ENCODE data around the gene GEN1. TPM values are rescaled to one million over a fixed set of nuclear protein-coding genes. Genes with fewer than 3 reads are reported as not detected.

GEN1 gene
- 11.0 and 11.9 TPM in 2 replicates for total RNA-seq (2014; rRNA removed; shearing (Covaris generic))
- polyA plus RNA-seq (2015; cell fraction: cytosol; rRNA removed), result 6.2 and 8.2 TPM in 2 replicates
- 43.0 and 52.9 TPM in 2 replicates for polyA plus RNA-seq (2015; cell fraction: nucleus; rRNA removed)

DNA sequence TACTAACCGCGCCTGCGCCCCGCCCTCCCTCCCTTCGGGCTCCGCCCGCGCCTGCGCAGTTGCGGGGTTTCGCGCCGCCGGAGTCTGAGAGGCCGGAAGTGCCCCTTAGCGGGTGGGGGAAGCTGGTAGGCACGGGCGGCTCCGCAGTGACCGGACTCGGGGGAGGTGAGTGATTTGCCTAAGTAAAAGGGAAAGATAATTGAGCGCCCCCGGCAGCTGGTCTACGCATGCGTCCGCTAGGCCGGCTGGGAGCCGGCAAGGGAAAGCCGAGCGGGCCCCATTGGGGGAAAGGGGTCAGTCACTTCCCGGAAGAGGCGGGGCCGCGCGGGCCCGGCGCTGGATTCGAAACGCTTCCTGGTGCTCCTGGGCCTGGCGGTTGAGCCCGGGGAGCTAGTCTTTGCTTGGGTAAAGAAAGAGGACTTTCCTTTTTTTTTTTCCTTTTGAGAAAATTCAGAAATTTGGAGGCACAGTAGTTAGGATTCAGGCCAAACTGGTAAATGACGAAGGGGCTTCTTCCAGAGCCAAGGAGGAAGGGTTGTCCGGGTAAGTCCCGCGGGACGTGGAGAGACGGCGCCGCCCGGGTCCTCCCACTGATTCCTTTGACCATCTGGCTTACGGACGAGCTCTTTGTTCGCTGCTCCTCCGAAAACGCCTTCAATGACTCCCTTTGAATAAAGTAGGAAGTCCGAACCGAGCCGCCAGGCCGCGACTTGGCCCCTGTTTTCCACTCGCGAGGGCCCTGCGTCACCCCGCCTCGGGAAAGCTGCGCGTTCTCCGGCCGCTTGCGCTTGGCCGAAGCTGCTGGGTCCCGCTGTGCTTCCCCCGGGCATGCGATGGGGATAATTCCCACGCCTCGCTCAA, at the start of gene GEN1, which contains the start of gene SMC6:
Gene GEN1, plus strand, starts transcription at position 336 of the 861 bp plus-strand sequence. CDS start 5,806 bp downstream, outside the sequence.
Gene SMC6, minus strand, starts transcription at position 8 of the 861 bp plus-strand sequence. CDS start 7,864 bp downstream, outside the sequence.
- DNase-seq (ENCODE audit: low read depth), result peak; percentile 96

- DNase-seq (ENCODE audit: low read depth), result no peak
Measured at GRCh38 chr2:17706845-17707244, 47.1 kb upstream of the GEN1 start.

- DNase-seq (ENCODE audit: low read depth), result no peak
Measured at GRCh38 chr2:17708501-17708900, 45.4 kb upstream of the GEN1 start.

- DNase-seq (ENCODE audit: low read depth), result no peak
Measured at GRCh38 chr2:17709897-17710296, 44.0 kb upstream of the GEN1 start.

DNA sequence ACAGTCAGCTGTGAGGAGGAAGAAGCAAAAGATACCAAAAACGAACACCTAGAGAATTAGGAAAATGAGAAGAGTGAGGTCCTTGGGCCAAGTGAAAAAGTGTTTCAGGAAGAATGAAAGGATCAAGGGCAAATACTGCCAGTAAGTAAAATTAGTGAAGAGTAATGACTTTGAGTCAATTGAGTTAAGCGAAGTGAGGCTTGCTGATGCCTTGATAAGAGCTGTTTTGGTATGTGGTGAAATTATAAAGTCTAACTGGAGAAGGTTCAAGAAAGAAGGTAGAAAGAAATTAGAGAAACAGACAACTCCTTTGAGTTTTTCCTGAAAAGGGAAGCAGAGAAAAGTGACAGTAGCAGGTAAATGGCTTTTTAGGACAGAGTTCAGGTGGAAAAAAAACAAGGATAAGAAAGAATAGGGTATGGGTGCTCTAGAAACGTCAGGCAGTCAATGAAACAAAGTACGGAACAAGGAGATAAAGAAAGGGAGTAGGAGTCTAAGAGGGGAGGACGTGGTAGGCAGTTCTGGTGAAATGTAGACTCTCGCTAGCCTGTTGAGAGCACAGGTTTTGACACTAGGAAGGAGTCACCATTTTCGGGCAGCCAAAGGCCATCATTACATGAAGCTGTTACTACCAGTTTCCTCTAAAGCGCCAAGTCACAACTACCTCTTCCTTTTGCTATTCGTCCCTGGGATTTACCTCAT, 43.2 kb upstream of the GEN1 start:
- no peak for DNase-seq (ENCODE audit: low read depth)

DNA sequence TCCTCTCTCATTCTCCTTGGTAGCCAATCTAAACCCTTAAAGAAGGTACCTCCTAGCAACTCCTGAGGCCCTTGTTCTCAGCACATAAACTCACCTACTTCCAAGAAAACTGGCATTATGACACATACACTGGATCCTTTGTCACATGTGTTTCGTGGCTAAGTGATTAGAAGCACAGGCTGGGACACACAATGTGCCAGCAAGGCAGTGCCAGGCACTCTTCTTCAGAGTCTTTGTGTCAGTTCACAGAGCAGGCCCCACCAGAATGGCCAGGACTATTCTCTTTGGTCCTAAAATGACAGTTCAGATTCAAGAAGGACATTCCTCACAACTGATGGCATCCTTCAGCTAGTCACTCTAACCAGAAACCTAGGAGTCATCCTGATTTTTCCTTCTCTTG, 40.6 kb upstream of the GEN1 start:
- no peak for DNase-seq (ENCODE audit: low read depth)

DNA sequence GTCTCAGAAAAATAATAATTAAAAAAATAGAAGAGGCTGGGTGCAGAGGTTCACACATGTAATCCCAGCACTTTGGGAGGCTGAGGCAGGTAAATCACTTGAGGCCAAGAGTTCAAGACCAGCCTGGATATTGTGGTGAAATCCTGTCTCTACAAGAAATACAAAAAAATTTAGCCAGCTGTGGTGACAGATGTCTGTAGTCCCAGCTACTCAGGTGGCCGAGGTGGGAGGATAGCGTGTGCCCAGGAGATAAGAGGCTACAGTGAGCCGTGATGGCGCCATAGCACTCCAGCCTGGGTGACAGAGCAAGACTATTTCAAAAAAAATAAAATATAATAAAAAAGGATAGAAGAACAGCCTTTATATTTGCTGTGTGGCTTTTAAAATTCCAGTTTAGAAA, 36.3 kb upstream of the GEN1 start:
- no peak for DNase-seq (ENCODE audit: low read depth)

- no peak for DNase-seq (ENCODE audit: low read depth)
Measured at GRCh38 chr2:17718689-17719088, 35.2 kb upstream of the GEN1 start.

DNA sequence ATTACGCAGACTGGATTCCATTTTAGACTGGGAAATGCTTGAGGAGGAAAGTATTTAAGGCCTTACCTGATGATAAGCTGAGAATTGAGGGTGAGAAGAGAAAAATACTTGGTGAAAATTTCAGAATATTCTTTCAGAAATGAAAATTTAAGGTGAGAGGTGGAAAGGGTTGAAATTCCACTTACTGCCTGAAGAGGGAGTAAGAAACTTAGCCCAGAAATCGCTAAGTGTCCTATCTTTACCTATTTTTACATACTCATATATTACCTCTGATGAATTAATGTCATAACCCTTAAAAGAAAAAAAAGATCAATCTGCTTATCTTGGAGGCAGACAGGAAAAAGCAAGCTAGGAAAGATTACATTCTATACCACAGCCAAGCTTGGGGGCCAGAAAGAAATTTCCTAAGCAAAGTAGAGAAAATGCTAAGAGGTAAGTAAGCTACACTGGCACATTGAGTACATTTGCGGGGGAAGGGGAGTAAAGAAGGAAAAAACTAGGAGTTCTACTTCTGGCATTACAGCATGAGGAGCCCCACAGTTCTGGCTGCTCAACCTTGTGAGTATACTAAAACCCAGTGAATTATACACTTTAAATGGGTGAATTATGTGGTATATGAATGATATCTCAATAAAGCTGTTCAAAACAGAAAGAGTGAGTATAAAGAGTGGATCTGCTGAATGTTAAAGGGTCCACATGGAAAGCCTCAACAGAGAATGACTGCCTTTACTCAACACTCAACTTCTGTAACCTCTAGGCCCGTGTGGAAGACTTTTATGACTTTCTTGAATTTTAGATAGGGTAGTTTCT, 34.2 kb upstream of the GEN1 start:
- no peak for DNase-seq (ENCODE audit: low read depth)

- no peak for DNase-seq (ENCODE audit: low read depth)
Measured at GRCh38 chr2:17728210-17728609, 25.7 kb upstream of the GEN1 start.

DNA sequence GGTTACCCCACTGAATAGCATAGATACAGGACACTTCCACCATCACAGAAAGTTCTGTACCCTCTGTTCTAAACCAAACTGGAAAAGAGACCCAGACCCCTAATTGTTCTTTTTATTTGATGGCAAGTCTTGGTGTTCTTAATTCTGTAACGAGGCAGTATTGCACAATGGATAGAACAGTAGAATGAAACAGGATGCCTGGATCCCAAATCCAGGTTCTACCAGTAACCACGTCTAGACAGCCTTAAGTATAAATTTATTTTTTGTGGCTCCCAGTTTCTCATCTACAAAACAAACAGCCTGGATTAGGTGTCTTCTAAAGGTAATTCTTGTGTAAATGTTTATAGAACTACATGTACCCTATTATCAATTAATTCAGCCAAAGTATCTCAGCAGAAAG, 24.1 kb upstream of the GEN1 start:
- DNase-seq (ENCODE audit: low read depth), result no peak

DNA sequence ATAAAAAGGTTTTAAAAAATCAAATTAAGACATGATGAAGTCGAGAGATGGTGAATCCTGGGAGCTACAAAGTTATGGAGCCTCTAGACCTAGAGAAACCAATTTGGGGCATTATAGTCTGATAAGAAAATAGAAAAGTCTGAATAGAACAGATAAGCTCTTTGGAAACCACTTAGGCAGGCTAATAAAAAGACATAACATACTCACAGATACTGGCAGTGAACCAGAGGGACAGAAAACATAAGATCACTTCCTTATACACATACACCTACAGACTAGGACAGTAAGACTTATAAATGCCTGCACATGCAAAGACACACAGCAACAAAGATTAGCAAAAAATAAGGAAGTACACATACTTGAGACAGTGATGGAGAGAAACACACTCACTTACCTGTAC, 20.3 kb upstream of the GEN1 start:
- no peak for DNase-seq (ENCODE audit: low read depth)

DNA sequence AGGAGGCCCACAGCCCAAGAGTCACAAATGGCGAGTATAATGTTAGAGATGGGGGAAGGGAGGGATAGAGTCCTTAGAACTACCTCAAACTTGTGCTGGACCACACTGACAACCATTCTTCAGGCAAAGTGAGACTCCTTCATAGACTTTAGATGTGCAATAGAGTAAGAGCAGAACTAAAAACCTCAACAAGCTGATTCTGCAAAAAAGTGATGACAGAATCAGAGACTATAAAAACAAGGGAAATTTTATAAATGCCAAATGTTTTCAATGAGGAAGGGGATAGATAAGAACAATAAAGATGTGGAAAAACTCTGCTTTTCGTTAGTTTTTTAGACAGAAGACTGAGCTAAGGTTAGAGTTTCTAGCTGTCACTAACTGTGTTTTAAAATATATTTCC, 18.1 kb upstream of the GEN1 start:
- no peak for DNase-seq (ENCODE audit: low read depth)

GRCh38 chr2:17736989-17737388, 16.9 kb upstream of the GEN1 start:
- DNase-seq (ENCODE audit: low read depth), result peak; percentile 68

DNA sequence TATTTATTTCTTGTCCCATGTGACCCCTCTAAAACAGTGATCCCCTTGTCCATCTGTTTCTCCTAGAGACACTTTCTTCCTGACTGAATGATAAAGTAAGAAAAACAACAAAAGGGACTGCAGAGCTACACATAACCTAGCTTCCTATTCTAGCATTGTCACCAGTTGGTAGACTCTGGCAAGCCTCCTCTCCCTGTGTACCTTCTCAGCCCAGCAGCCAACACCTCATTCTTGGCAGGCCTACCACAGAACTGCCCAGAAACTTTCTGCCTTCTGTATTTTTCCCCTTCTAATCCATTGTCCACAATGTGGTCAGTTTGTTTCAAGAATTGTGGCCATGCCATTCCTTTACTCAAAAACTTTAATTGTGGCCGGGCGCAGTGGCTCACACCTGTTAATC, 13.7 kb upstream of the GEN1 start:
- DNase-seq (ENCODE audit: low read depth), result no peak

GRCh38 chr2:17747684-17748452, 6.1 kb upstream of the GEN1 start:
- DNase-seq (ENCODE audit: low read depth), result peak; percentile 62

- DNase-seq (ENCODE audit: low read depth), result no peak
Measured at GRCh38 chr2:17748745-17749144, 5.2 kb upstream of the GEN1 start.

- DNase-seq (ENCODE audit: low read depth), result no peak
Measured at GRCh38 chr2:17749753-17750438, 4.0 kb upstream of the GEN1 start.

DNA sequence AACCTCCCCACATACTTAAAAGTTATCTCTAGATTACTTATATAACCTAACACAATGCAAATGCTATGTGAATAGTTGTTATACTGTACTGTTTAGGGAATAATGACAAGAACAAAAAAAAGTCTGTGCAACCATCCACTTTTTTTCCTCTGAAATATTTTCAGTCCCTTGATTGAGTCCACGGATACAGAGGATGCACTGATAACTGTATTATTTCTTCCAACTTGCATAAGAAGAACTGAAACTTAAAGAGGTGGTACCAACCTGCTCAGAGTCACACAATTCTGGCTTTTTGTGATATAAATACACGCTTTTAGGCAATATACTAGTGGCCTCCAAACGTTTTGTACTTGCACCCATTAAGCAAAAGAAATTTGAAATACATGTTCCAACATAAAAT, 1.7 kb upstream of the GEN1 start:
- no peak for DNase-seq (ENCODE audit: low read depth)
